NCI-H128 (cell line): ENCODE measurements around the gene SYVN1.
"Not testable (repeated sequence)": the region's sequence is repeated elsewhere in the genome, so short reads cannot be mapped to it uniquely, and the experiment has no call there.

ENCODE experiments used
- DNase-seq: peaks from one replicate; lab custom pipeline; 2025; ENCODE audit not compliant: unreplicated experiment; lab: John Stamatoyannopoulos, UW

Gene SYVN1

GRCh38 chr11:65134240-65134951, at the start of gene SYVN1:
Gene SYVN1 (minus strand): TSS chr11:65134519. CDS start chr11:65133601, 918 bp downstream.
- peak; percentile 87 for DNase-seq

- no peak for DNase-seq
These were observed 49.0 kb upstream of the SYVN1 start for GRCh38 chr11:65183201-65183891.

GRCh38 chr11:65182258-65183170, 48.2 kb upstream of the SYVN1 start:
- DNase-seq, result peak; percentile 30

- DNase-seq, result no peak
These were observed 47.4 kb upstream of the SYVN1 start, which contains the start of gene CAPN1 for GRCh38 chr11:65181569-65182257. Gene CAPN1 (plus strand): TSS chr11:65181928. CDS start chr11:65182702, 774 bp downstream.

GRCh38 chr11:65180877-65181568, 46.7 kb upstream of the SYVN1 start:
- DNase-seq, result no peak

GRCh38 chr11:65174571-65175010, 40.3 kb upstream of the SYVN1 start:
- not testable (repeated sequence) for DNase-seq

- DNase-seq, result no peak
These were observed 38.3 kb upstream of the SYVN1 start for GRCh38 chr11:65172600-65172999.

GRCh38 chr11:65170058-65170534, 35.8 kb upstream of the SYVN1 start, which contains the start of gene SPDYC:
Gene SPDYC (plus strand): TSS chr11:65170233. CDS start chr11:65171358, 1,125 bp downstream.
- DNase-seq, result no peak

- DNase-seq, result no peak
These were observed 34.9 kb upstream of the SYVN1 start for GRCh38 chr11:65169164-65169641.

GRCh38 chr11:65167656-65168055, 33.3 kb upstream of the SYVN1 start:
- no peak for DNase-seq

- DNase-seq, result no peak
These were observed 32.6 kb upstream of the SYVN1 start for GRCh38 chr11:65166893-65167292.

GRCh38 chr11:65165410-65166317, 31.3 kb upstream of the SYVN1 start:
- DNase-seq, result no peak

GRCh38 chr11:65163684-65164083, 29.4 kb upstream of the SYVN1 start:
- DNase-seq, result no peak

- DNase-seq, result no peak
These were observed 26.3 kb upstream of the SYVN1 start for GRCh38 chr11:65160643-65161042.

- no peak for DNase-seq
These were observed 24.7 kb upstream of the SYVN1 start for GRCh38 chr11:65159012-65159411.

GRCh38 chr11:65157336-65157735, 23.0 kb upstream of the SYVN1 start:
- DNase-seq, result no peak

- DNase-seq, result no peak
These were observed 22.6 kb upstream of the SYVN1 start for GRCh38 chr11:65156926-65157325.

- no peak for DNase-seq
These were observed 21.9 kb upstream of the SYVN1 start for GRCh38 chr11:65156256-65156655.

- DNase-seq, result no peak
These were observed 17.8 kb upstream of the SYVN1 start for GRCh38 chr11:65152122-65152521.
